GM12878 (cell line): ENCODE results near the gene TSR3.

Experiments used
- CTCF ChIP-seq, 3 experiments: IDR thresholded peaks in 2 of 3; conservative IDR thresholded peaks in 1 of 3; 2 replicates each; pipeline ENCODE4 v1.5.1; 2011; ENCODE audit warnings: low read depth in 3 of 3, low read length in 3 of 3, mild to moderate bottlenecking in 3 of 3, control low read depth in 2 of 3, moderate library complexity in 2 of 3, inconsistent platforms in 1 of 3, mixed read lengths in 1 of 3; ENCODE audit not compliant: control insufficient read depth in 2 of 3, insufficient read depth in 1 of 3; ENCODE audit errors: extremely low read depth in 1 of 3
- EZH2 ChIP-seq: IDR thresholded peaks from 2 replicates; pipeline ENCODE4 v1.6.1; 2012; ENCODE audit warnings: low read depth, mild to moderate bottlenecking, control low read depth, inconsistent platforms, low read length, borderline replicate concordance; ENCODE audit not compliant: control insufficient read depth
- REST ChIP-seq: IDR thresholded peaks from 2 replicates; pipeline ENCODE4 v1.6.1; 2012; ENCODE audit warnings: mild to moderate bottlenecking, low read depth, low read length
- SMC3 ChIP-seq: IDR thresholded peaks from 2 replicates; pipeline ENCODE4 v1.6.1; 2011; ENCODE audit warnings: low read length, improper control_type of control experiment, borderline replicate concordance
- SREBF2 ChIP-seq: IDR thresholded peaks from 2 replicates; pipeline ENCODE4 v1.6.1; 2012; ENCODE audit warnings: mild to moderate bottlenecking, low read length
- SUPT20H ChIP-seq: IDR thresholded peaks from 2 replicates; pipeline ENCODE4 v1.6.1; 2011; ENCODE audit warnings: low read depth, mild to moderate bottlenecking, low read length, moderate library complexity, borderline replicate concordance; ENCODE audit not compliant: control insufficient read depth
- USF1 ChIP-seq: IDR thresholded peaks from 2 replicates; pipeline ENCODE4 v1.6.1; 2011; ENCODE audit warnings: borderline replicate concordance, low read depth, mild to moderate bottlenecking, moderate library complexity, mixed read lengths, low read length; ENCODE audit not compliant: insufficient read depth; ENCODE audit errors: extremely low read length

- TF ChIP-seq CTCF (IDR thresholded peaks at IDR 0.05 in 2 of 3, conservative IDR thresholded peaks at IDR 0.05 in 1 of 3; ENCODE audit: control insufficient read depth in 2 of 3, extremely low read depth in 1 of 3, insufficient read depth in 1 of 3, low read depth in 3 of 3, low read length in 3 of 3): no peak
- TF ChIP-seq REST: no peak
- TF ChIP-seq USF1: no peak
- TF ChIP-seq SUPT20H: no peak
- no peak for TF ChIP-seq SMC3
- no peak for TF ChIP-seq SREBF2
- TF ChIP-seq EZH2: no peak
Measured at GRCh38 chr16:1387331-1387730, 35.7 kb upstream of the TSR3 start.
